Islet precursor cell (in vitro differentiated cells): ENCODE data around the gene FPR1.
A peak's percentile ranks its signal among the peaks of the same experiment; 100 is the strongest.

Source experiments
- DNase-seq: peaks from one replicate; pipeline ENCODE4 v3.0.0-alpha.2; 2018

Gene FPR1

DNA sequence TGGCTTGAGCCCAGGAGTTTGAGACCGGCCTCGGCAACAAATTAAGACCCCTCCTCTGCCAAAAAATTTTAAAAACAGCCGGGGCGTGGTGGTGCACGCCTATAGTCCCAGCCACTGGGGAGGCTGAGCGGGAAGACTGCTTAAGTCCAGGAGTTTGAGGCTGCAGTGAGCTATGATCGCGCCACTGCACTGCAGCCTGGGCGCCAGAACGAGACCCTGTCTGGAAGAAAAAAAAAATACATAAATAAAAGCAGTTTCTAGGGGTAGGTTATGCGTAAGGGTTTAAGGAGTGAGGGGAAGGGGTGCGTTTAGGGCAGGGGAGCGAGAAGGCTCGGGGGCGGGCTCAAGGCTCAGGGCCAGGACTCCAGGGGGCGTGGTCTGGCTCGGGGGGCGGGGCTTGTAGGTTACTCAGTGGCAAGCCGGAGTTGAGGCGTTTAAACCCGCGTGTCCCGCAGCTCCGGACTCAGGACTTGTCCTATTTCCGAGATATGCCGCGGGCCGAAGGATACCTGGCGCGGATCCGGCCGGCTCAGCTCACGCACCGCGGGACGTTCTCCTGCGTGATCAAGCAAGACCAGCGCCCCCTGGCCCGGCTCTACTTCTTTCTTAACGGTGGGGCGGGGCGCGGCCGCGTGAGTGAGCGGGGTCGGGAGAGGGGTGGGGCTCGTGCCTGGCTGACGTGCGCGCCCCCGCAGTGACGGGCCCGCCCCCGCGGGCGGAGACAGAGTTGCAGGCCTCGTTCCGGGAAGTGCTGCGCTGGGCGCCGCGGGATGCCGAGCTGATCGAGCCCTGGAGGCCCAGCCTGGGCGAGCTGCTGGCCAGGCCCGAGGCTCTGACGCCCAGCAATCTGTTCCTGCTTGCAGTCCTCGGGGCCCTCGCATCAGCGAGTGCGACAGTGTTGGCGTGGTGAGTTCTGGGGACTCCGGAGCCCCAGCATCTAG, 47.8 kb downstream of the FPR1 start:
- DNase-seq: peak; percentile 97

DNA sequence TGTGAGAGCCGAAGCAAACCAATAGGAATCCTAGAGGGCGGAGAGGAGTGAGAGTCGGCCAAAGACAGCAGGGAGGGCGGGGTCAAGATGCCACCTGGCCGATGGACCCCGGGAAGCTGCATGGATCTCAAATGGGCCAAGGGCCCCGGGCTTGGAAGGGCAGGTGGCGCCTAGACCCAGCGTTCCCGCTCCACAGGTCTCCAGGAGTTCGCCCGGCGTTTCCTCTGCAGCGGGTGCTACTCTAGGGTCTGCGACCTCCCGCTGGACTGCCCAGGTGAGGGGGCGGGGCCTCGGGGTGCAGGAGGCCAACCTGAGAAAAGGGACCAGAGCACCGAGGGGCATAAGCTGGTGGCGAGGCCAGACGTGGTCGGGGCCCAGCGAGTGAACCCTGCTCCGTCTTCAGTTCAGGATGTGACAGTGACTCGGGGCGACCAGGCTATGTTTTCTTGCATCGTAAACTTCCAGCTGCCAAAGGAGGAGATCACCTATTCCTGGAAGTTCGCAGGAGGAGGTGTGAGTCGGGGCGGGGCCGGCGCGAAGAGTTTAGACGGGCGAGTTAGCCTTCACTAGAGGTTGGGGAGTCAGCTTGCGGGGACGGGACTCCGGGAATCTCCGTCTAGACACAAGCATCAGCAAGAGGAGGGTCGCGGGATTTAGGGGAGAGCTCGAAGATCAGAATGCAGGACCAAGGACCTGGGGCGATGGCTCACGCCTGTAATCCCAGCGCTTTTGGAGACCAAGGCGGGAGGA, 48.7 kb downstream of the FPR1 start:
- DNase-seq: peak; percentile 68

DNA sequence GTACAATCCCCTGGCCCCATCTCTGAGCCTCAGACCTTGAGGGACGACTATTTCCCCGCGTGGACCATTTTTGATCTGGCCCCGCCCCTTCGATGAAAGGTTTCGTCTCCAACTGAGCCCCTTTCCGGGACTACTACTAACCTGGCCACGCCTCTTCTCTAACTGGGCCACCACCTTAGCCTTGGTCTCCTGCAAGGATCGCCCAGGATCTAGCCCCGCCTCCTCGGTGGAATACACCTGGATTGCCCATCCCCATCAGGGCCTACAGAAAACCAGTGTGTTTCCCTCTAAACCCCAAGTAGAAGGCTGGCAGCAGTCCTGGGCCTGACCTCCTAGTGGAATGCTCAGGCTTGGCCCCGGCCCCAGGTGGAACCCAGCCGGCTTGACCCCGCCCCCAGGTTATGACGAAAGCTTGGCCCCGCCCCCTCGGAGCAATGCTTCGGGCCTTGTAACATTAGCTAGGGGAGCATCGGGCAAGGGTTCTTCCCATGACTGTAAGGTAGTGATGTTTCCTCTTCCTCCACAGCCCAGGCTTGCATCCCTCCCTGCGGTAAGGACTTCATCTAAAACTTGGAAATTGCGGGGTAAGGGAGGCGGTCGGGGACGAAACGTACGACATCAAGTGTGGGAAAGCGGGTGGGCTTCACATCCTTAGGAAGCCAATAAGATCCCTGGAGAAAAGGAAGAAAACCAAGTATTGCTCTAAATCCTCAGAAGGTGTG, 49.4 kb downstream of the FPR1 start:
- peak; percentile 93 for DNase-seq

DNA sequence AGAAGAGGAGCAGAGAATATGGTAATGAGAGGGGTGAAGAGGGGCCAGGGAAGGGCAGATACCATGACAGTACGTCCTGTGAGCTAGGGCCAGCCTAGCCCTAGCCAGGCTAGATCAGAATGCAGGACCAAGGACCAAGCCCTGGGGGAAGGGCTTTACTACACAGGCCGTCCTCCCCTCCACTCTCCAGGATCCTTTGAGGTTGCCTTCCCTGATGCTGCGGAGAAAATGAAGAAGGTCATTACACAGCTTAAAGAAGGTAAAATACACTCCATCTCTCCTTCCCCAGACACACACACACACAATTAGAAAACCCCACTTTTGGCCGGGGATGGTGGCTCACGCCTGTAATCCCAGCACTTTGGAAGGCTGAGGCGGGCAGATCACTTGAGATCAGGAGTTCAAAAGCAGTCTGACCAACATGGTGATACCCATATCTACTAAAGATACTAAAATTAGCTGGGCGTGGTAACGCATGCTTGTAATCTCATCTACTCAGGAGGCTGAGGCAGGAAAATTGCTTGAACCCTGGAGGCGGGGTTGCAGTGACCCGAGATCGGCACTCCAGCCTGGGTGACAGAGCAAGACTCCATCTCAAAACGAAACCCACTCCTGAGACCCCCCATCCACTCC, 50.1 kb downstream of the FPR1 start:
- DNase-seq: no peak

DNA sequence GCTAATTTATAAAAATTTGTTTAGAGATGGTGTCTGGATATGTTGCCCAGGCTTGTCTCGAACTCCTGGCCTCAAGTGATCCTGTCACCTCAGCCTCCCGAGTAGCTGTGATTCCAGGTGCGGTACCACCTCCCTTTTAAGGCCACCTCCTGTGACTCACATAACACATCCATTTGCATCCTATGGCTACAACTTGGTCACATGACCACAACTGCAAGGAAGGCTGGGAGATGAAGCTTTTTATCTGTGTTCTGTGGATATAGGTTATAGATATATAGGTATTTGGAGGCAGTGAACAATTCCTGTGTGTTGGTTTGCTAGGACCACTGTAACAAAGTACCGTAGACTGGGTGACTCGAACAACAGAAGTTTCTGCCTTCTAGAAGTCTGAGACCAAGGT, 52.5 kb downstream of the FPR1 start:
- no peak for DNase-seq

DNA sequence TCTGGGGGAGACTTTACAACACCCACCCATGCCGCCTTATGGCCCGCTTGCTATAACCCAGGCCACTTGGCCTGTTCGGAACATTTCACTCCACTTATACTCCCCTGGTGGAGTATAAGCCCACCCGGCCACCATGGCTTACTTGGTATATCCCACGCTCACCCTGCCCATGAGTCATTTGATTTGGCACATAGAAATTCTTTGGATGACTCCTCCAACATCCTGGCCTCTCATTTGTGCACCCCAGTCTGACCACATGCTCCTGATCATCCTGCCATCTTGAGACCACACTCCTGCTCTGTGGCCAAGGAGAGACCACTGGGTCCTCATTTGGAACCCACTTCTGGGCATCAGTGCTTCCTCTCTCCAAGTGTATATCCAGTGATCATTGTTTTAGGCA, 53.4 kb downstream of the FPR1 start:
- DNase-seq: no peak

DNA sequence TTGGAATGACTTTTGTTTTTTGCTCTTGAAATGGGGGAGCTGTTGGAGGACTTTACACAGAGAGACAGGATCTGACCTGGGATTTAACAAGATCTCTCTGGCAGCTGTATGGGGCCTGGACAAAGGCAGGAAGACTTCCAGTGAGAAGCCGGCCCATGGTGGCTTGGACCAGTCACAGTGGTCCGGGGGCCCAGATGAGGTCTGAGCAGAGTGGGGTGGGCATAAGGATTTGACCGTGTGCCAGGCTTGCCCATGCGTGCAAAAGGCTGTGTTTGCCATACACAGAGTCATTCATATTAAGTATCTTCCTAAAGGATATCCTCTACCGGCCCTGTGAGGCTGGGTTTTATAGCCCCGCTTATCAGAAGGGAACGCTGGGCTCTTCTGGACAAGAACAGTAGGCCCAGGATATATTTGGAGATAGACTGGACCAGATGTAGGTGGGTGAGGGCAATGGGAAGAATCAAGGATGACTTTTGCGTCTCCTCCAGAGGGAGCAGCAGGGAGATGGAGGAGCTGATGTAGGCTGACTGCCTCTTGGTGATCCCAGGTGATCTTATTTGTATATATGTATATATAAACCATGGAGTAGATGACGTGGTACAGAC, 54.4 kb downstream of the FPR1 start:
- DNase-seq: no peak

DNA sequence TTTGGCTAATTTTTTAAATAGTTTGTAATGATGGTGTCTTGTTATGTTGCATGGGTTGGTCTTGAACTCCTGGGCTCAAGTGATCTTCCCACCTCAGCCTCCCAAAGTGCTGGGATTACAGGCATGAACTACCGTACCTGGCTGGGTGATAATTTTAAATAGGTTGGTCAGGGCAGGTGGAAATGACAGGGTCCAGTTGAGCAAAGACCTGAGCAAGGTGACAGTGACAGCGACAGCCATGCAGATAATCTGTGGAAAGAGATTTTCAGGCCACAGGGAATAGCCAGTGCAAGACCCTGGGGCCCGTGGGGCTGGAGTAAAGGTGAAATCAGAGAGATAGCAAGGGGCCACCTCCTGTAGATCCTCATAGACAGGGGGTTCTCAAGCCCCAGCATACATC, 55.1 kb downstream of the FPR1 start:
- DNase-seq: no peak
